Thoracic aorta (tissue), 2 donors: Measurements from ENCODE around the gene NLGN4X. TPM values are rescaled to one million over a fixed set of nuclear protein-coding genes. Genes with fewer than 3 reads are reported as not detected.

ENCODE experiments used
- ATAC-seq: fragments of 150-250 bp; one replicate; pipeline ENCODE4 v1.8.0; 2017; ENCODE audit warnings: low read depth; ENCODE audit not compliant: insufficient number of reproducible peaks, low FRiP score
- DNase-seq: peaks from one replicate; pipeline ENCODE4 v3.0.0-alpha.2; 2020; ENCODE audit warnings: low spot score
- H3K27ac ChIP-seq, 2 donors: fragments of 200-600 bp; sonication (generic); 1 replicate in 1 of 2; 2 replicates in 1 of 2; pipeline ENCODE4 v1.5.1; 2016; ENCODE audit warnings: mild to moderate bottlenecking in 2 of 2, moderate library complexity in 2 of 2
- H3K27me3 ChIP-seq: fragments of 200-600 bp; sonication (generic); replicated peaks from 2 replicates; pipeline ENCODE4 v1.6.0; 2016; ENCODE audit warnings: mild to moderate bottlenecking; ENCODE audit not compliant: insufficient read depth
- H3K36me3 ChIP-seq: fragments of 200-600 bp; sonication (generic); one replicate; pipeline ENCODE4 v1.5.1; 2016
- H3K4me1 ChIP-seq, 2 donors: fragments of 200-600 bp; sonication (generic); 1 replicate in 1 of 2; 2 replicates in 1 of 2; pipeline versions ENCODE4 v1.5.1 to v1.6.0; 2016; ENCODE audit warnings: low read depth in 2 of 2, mild to moderate bottlenecking in 1 of 2; ENCODE audit not compliant: control insufficient read depth in 1 of 2
- H3K4me3 ChIP-seq: fragments of 200-600 bp; sonication (generic); 2 replicates; pipeline ENCODE4 v1.5.1; 2016; ENCODE audit warnings: mild to moderate bottlenecking
- H3K9me3 ChIP-seq: fragments of 200-600 bp; sonication (generic); 2 replicates; pipeline ENCODE4 v1.5.1; 2016
- total RNA-seq, 2 donors: library from RNA; depleted of rRNA; stranded (reverse); fragments of >200 nt; gene quantifications; one replicate each; pipeline versions ENCODE4 v1.1.0 to v1.2.3, GENCODE V29; 2016
- TF ChIP-seq, protein P1 (sequence below): fragments of 200-600 bp; sonication (generic); IDR thresholded peaks from one replicate; pipeline ENCODE4 v1.5.1; 2019; ENCODE audit warnings: antibody characterized with exemption

The NLGN4X gene
- total RNA-seq, 2 donors from 2014 or later: 0.95 to 2.7 TPM

DNA sequence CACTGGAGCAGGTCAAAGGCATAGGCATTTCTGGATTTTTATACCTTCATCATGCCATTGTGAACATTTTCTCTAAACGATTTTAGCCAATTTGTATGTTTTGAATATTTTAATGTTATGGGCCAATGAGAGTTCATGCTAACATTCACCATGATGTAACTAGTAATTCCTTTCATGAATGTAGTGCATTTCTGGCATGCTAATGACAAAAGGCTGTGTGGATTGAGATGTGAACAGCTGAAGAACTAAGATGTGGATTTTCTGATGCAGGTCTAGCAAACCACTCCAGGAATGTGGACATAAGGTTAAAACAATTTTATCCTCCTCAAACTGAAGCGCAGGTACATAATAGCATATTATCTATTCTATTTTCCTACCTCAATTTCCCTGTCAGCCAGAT is 269.4 kb downstream of the NLGN4X start:
- no peaks in the 10 kb centered on the region for H3K9me3 ChIP-seq
- no peaks in the 10 kb centered on the region for H3K4me1 ChIP-seq
- H3K4me3 ChIP-seq: no peak overlapping the region
- no peaks in the 10 kb centered on the region for H3K36me3 ChIP-seq
- DNase-seq: no peak
- H3K27ac ChIP-seq: no peak overlapping the region
- TF ChIP-seq, protein P1, sequence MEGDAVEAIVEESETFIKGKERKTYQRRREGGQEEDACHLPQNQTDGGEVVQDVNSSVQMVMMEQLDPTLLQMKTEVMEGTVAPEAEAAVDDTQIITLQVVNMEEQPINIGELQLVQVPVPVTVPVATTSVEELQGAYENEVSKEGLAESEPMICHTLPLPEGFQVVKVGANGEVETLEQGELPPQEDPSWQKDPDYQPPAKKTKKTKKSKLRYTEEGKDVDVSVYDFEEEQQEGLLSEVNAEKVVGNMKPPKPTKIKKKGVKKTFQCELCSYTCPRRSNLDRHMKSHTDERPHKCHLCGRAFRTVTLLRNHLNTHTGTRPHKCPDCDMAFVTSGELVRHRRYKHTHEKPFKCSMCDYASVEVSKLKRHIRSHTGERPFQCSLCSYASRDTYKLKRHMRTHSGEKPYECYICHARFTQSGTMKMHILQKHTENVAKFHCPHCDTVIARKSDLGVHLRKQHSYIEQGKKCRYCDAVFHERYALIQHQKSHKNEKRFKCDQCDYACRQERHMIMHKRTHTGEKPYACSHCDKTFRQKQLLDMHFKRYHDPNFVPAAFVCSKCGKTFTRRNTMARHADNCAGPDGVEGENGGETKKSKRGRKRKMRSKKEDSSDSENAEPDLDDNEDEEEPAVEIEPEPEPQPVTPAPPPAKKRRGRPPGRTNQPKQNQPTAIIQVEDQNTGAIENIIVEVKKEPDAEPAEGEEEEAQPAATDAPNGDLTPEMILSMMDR: no peak
- H3K27me3 ChIP-seq: no peaks in the 10 kb centered on the region
- ATAC-seq: no peak

DNA sequence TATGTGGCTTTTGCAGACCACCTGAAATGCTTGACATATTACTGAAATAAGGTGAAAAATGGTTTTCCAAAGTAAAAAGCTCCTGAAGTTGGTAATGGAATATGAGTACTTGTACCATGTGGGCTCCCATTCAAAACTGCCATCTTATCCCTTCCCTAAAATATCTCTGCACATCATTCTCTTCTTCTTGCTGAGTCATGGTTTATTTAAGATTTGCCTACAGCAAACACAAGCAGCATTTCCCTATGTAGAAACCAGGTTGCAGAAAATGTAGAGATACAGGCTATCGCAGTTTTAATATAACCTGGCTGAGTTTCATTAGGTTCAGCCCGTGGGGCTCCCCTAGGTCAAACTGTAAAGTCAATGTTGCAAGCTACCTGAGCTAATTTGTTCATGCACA is 270.1 kb downstream of the NLGN4X start:
- TF ChIP-seq, protein P1: no peak
- Histone ChIP-seq H3K4me3 (no peak overlapping the region), H3K27ac (no peak overlapping the region), H3K36me3 (no peaks in the 10 kb centered on the region), H3K9me3 (no peaks in the 10 kb centered on the region), H3K4me1 (no peaks in the 10 kb centered on the region), H3K27me3 (no peaks in the 10 kb centered on the region)
- DNase-seq: no peak
- no peak for ATAC-seq

DNA sequence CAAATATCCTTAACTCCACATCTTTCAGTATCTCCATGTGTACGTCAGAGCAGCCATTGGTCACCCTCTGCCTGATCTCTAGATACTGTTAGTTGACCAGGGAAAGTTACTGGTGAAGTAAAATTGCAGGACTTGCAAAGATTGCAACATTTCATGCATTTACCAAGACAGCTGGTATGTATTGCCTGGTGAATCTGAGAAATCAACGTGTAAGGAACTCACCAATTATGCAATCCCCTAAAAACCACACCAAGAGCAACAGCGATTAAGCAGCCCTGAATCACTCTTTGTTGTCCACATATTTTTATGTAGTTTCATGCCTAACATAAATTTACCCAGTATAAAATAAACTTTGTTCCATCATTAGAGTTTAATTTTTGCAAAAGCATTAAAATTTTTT is 271.2 kb downstream of the NLGN4X start:
- no peak for DNase-seq

DNA sequence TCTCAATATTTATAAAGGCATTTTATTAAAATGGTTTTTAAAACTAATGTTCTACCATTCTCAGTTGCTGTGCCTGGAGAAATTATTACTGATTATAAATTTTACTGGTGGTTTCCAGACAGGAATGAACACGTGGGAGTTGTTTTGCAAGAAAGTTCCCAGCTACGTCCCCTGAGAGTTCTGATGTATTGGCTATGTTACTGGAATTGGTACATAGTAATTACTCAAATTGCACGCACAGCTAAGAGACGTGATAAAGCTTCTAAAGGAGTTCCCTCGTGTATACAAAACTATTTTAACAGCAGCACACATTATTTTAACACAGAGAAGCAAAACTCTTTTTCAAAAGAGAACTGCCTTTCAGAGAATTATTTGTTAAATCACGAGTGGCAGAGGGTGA is 292.2 kb downstream of the NLGN4X start:
- no peak for ATAC-seq
- no peaks in the 10 kb centered on the region for H3K4me1 ChIP-seq
- H3K36me3 ChIP-seq: no peaks in the 10 kb centered on the region
- TF ChIP-seq, protein P1: no peak
- no peak for DNase-seq
- no peak overlapping the region for H3K4me3 ChIP-seq
- no peaks in the 10 kb centered on the region for H3K27me3 ChIP-seq
- H3K9me3 ChIP-seq: no peaks in the 10 kb centered on the region
- no peak overlapping the region for H3K27ac ChIP-seq

More for the DNA sequence above, 271.2 kb downstream of the NLGN4X start:
- Histone ChIP-seq H3K9me3 (no peaks in the 10 kb centered on the region), H3K4me3 (no peak overlapping the region), H3K36me3 (no peaks in the 10 kb centered on the region), H3K27me3 (no peaks in the 10 kb centered on the region), H3K27ac (no peak overlapping the region), H3K4me1 (no peaks in the 10 kb centered on the region)
- TF ChIP-seq, protein P1: no peak
- no peak for ATAC-seq

DNA sequence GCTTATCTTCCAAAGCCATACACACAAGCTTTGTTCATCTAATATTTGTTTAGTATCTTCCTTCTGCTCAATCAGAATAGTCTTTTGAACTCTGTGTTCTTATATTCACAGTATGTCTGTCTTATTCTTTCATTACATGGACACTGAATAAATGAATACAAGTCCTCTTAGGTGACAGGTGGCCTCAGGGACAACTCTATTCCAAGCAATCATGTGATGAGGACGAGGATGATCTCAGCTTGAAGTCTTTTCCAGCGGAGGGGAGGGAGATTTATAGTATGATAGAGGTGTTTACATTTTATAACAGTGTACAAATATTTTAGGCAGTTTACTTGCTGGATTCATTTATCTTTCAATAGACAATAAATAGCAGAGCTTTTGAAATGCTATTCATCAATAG is 300.4 kb downstream of the NLGN4X start:
- no peak overlapping the region for H3K27ac ChIP-seq
- no peak for DNase-seq
- no peaks in the 10 kb centered on the region for H3K36me3 ChIP-seq
- ATAC-seq: no peak
- no peaks in the 10 kb centered on the region for H3K4me1 ChIP-seq
- TF ChIP-seq, protein P1: no peak
- no peaks in the 10 kb centered on the region for H3K27me3 ChIP-seq
- no peaks in the 10 kb centered on the region for H3K9me3 ChIP-seq
- H3K4me3 ChIP-seq: no peak overlapping the region
